DOHH2 (cell line): ENCODE data around the gene CEBPG.

Experiments
- CTCF ChIP-seq: fragments of 200-600 bp; sonication (generic); IDR thresholded peaks from one replicate; pipeline ENCODE4 v1.5.1; 2014; ENCODE audit warnings: antibody characterized with exemption, mild to moderate bottlenecking, low read depth, low read length; ENCODE audit not compliant: poor library complexity, severe bottlenecking
- EZH2phosphoT487 ChIP-seq: fragments of 200-600 bp; sonication (generic); IDR thresholded peaks from 2 replicates; pipeline ENCODE4 v1.6.1; 2017; ENCODE audit warnings: borderline replicate concordance, mild to moderate bottlenecking, antibody characterized with exemption, low read length, moderate library complexity, mixed read lengths

GRCh38 chr19:33344573-33344925 lies 29.0 kb upstream of the CEBPG start:
- TF ChIP-seq CTCF (no peak), EZH2phosphoT487 (no peak)
